Measurements from ENCODE around the gene FPR3. TPM values are rescaled to one million over a fixed set of nuclear protein-coding genes. Genes with fewer than 3 reads are reported as not detected.

The FPR3 gene
- polyA plus RNA-seq, 1 donor from 2014 or later, result not detected

DNA sequence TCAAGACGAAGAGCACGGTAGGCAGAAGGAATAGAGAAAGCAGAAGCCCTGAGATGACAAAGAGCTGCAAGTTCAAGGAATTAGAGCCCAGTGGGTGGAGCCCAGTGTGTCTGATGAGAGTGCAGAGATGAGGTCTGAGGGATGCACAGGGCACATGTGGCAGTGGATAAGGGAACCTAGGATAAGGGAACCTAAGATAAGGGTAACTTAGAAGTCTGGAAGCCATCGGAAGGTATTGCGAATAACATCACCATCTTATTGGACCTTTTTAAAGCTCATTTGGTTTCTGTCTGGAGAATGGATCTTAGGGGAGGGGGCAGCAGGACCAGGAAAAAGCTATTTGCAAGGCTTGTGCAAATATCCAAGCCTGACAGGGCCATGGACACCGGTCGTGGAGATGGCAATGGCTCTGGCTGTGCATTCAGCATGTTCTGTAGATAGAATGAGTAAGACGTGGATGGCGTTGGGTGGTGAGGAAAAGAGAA is 1.3 kb downstream of the FPR3 start:
- TF ChIP-seq RAD21 (conservative IDR thresholded peaks at IDR 0.05) (no peak), MXI1 (conservative IDR thresholded peaks at IDR 0.05; ENCODE audit: poor library complexity, severe bottlenecking) (no peak), REST (IDR thresholded peaks at IDR 0.05; ENCODE audit: borderline replicate concordance) (no peak), TAF1 (IDR thresholded peaks at IDR 0.05; ENCODE audit: low read depth) (no peak), CTCF (IDR thresholded peaks at IDR 0.05; ENCODE audit: poor library complexity, severe bottlenecking) (no peak), SMC3 (conservative IDR thresholded peaks at IDR 0.05; ENCODE audit: poor library complexity) (no peak), EP300 (conservative IDR thresholded peaks at IDR 0.05; ENCODE audit: poor library complexity, severe bottlenecking) (no peak), POLR2AphosphoS5 (IDR thresholded peaks at IDR 0.05) (no peak), EZH2 (IDR thresholded peaks at IDR 0.05; ENCODE audit: borderline replicate concordance, insufficient read depth, low read length, poor library complexity, severe bottlenecking) (no peak)
- no peaks in the 10 kb centered on the region for H4K20me1 ChIP-seq (ENCODE audit: insufficient read depth)
- H3K9me3 ChIP-seq (ENCODE audit: low read length), result peaks cover 5% of the 10 kb centered on the region
- no peak overlapping the region for H3K27ac ChIP-seq (ENCODE audit: low read length)
- no peak overlapping the region for H2AFZ ChIP-seq (ENCODE audit: low read depth, low read length)
- no peak overlapping the region for H3K4me2 ChIP-seq (ENCODE audit: low read length)
- no peaks in the 10 kb centered on the region for H3K9me2 ChIP-seq (ENCODE audit: insufficient read depth, low read length)
- H3K36me3 ChIP-seq (ENCODE audit: insufficient read depth, low read length), result no peaks in the 10 kb centered on the region
- no peaks in the 10 kb centered on the region for H3F3A ChIP-seq (ENCODE audit: insufficient read depth, low read length, poor library complexity, severe bottlenecking)
- H3K27me3 ChIP-seq (ENCODE audit: insufficient read depth, low read depth, low read length), result no peaks in the 10 kb centered on the region
- H3K9ac ChIP-seq (ENCODE audit: low read length), result no peak overlapping the region
- H3K4me3 ChIP-seq (ENCODE audit: low read length), result no peak overlapping the region
- H3K79me2 ChIP-seq (replicated peaks; ENCODE audit: insufficient read depth, low read length), result no peaks in the 10 kb centered on the region

GRCh38 chr19:51797480-51797879 is 2.5 kb downstream of the FPR3 start:
- no peaks in the 10 kb centered on the region for H3K36me3 ChIP-seq (ENCODE audit: insufficient read depth, low read length)
- H3K4me3 ChIP-seq (ENCODE audit: low read length), result no peak overlapping the region
- H3K9ac ChIP-seq (ENCODE audit: low read length), result no peak overlapping the region
- no peak overlapping the region for H3K27ac ChIP-seq (ENCODE audit: low read length)
- TF ChIP-seq CTCF (IDR thresholded peaks at IDR 0.05; ENCODE audit: poor library complexity, severe bottlenecking) (no peak), RAD21 (conservative IDR thresholded peaks at IDR 0.05) (no peak), REST (IDR thresholded peaks at IDR 0.05; ENCODE audit: borderline replicate concordance) (no peak)
- no peaks in the 10 kb centered on the region for H3K79me2 ChIP-seq (replicated peaks; ENCODE audit: insufficient read depth, low read length)
- H2AFZ ChIP-seq (ENCODE audit: low read depth, low read length), result no peak overlapping the region
- H3K9me2 ChIP-seq (ENCODE audit: insufficient read depth, low read length), result no peaks in the 10 kb centered on the region
- H3K9me3 ChIP-seq (ENCODE audit: low read length), result peaks cover 5% of the 10 kb centered on the region
- H3K4me2 ChIP-seq (ENCODE audit: low read length), result no peak overlapping the region
- no peaks in the 10 kb centered on the region for H4K20me1 ChIP-seq (ENCODE audit: insufficient read depth)
- H3K27me3 ChIP-seq (ENCODE audit: insufficient read depth, low read depth, low read length), result no peaks in the 10 kb centered on the region
- H3F3A ChIP-seq (ENCODE audit: insufficient read depth, low read length, poor library complexity, severe bottlenecking), result no peaks in the 10 kb centered on the region

Measured in neural cell (in vitro differentiated cells).